ENCODE results near the gene SLC16A5.

Gene SLC16A5

GRCh38 chr17:75094871-75095399 lies 7.2 kb downstream of the SLC16A5 start:
- no peak for TF ChIP-seq POU2F2 (IDR thresholded peaks at IDR 0.05; ENCODE audit: low read depth, low read length)
- TF ChIP-seq POLR2A (IDR thresholded peaks at IDR 0.05; ENCODE audit: low read depth, low read length): no peak
- no peak for TF ChIP-seq PAX5 (IDR thresholded peaks at IDR 0.05; ENCODE audit: insufficient read depth, low read length, severe bottlenecking)
- TF ChIP-seq SPI1 (IDR thresholded peaks at IDR 0.05; ENCODE audit: low read depth, low read length): no peak
- no peak for TF ChIP-seq POLR2AphosphoS5 (IDR thresholded peaks at IDR 0.05; ENCODE audit: low read depth, low read length)
- TF ChIP-seq TAF1 (IDR thresholded peaks at IDR 0.05; ENCODE audit: low read depth, low read length): no peak
- FAIRE-seq: no peak
- DNase-seq (ENCODE audit: insufficient read length, low spot score): no peak

- peak; percentile 31 for FAIRE-seq
- DNase-seq (ENCODE audit: insufficient read length, low spot score): no peak
- no peak for TF ChIP-seq POLR2A (IDR thresholded peaks at IDR 0.05; ENCODE audit: low read depth, low read length)
- TF ChIP-seq SPI1 (IDR thresholded peaks at IDR 0.05; ENCODE audit: low read depth, low read length): no peak
- TF ChIP-seq POLR2AphosphoS5 (IDR thresholded peaks at IDR 0.05; ENCODE audit: low read depth, low read length): no peak
- TF ChIP-seq TAF1 (IDR thresholded peaks at IDR 0.05; ENCODE audit: low read depth, low read length): no peak
- no peak for TF ChIP-seq PAX5 (IDR thresholded peaks at IDR 0.05; ENCODE audit: insufficient read depth, low read length, severe bottlenecking)
- no peak for TF ChIP-seq POU2F2 (IDR thresholded peaks at IDR 0.05; ENCODE audit: low read depth, low read length)
Measured at GRCh38 chr17:75096082-75096625, 8.4 kb downstream of the SLC16A5 start.

GRCh38 chr17:75097865-75098264 lies 10.1 kb downstream of the SLC16A5 start:
- TF ChIP-seq TAF1 (IDR thresholded peaks at IDR 0.05; ENCODE audit: low read depth, low read length) (no peak), POLR2A (IDR thresholded peaks at IDR 0.05; ENCODE audit: low read depth, low read length) (no peak), PAX5 (IDR thresholded peaks at IDR 0.05; ENCODE audit: insufficient read depth, low read length, severe bottlenecking) (no peak), SPI1 (IDR thresholded peaks at IDR 0.05; ENCODE audit: low read depth, low read length) (no peak), POU2F2 (IDR thresholded peaks at IDR 0.05; ENCODE audit: low read depth, low read length) (no peak), POLR2AphosphoS5 (IDR thresholded peaks at IDR 0.05; ENCODE audit: low read depth, low read length) (no peak)
- FAIRE-seq: no peak
- no peak for DNase-seq (ENCODE audit: insufficient read length, low spot score)

- FAIRE-seq (no peak), DNase-seq (ENCODE audit: insufficient read length, low spot score) (no peak)
- no peak for TF ChIP-seq POLR2AphosphoS5 (IDR thresholded peaks at IDR 0.05; ENCODE audit: low read depth, low read length)
- TF ChIP-seq POLR2A (IDR thresholded peaks at IDR 0.05; ENCODE audit: low read depth, low read length): no peak
- no peak for TF ChIP-seq PAX5 (IDR thresholded peaks at IDR 0.05; ENCODE audit: insufficient read depth, low read length, severe bottlenecking)
- no peak for TF ChIP-seq POU2F2 (IDR thresholded peaks at IDR 0.05; ENCODE audit: low read depth, low read length)
- no peak for TF ChIP-seq SPI1 (IDR thresholded peaks at IDR 0.05; ENCODE audit: low read depth, low read length)
- TF ChIP-seq TAF1 (IDR thresholded peaks at IDR 0.05; ENCODE audit: low read depth, low read length): no peak
Measured at GRCh38 chr17:75098861-75099260, 11.1 kb downstream of the SLC16A5 start.

GRCh38 chr17:75099881-75100595 lies 12.3 kb downstream of the SLC16A5 start:
- no peak for FAIRE-seq
- no peak for DNase-seq (ENCODE audit: insufficient read length, low spot score)
- no peak for TF ChIP-seq POLR2AphosphoS5 (IDR thresholded peaks at IDR 0.05; ENCODE audit: low read depth, low read length)
- no peak for TF ChIP-seq PAX5 (IDR thresholded peaks at IDR 0.05; ENCODE audit: insufficient read depth, low read length, severe bottlenecking)
- no peak for TF ChIP-seq SPI1 (IDR thresholded peaks at IDR 0.05; ENCODE audit: low read depth, low read length)
- no peak for TF ChIP-seq POU2F2 (IDR thresholded peaks at IDR 0.05; ENCODE audit: low read depth, low read length)
- no peak for TF ChIP-seq TAF1 (IDR thresholded peaks at IDR 0.05; ENCODE audit: low read depth, low read length)
- TF ChIP-seq POLR2A (IDR thresholded peaks at IDR 0.05; ENCODE audit: low read depth, low read length): no peak

- FAIRE-seq (peak; percentile 66), DNase-seq (ENCODE audit: insufficient read length, low spot score) (no peak)
- no peak for TF ChIP-seq TAF1 (IDR thresholded peaks at IDR 0.05; ENCODE audit: low read depth, low read length)
- no peak for TF ChIP-seq POU2F2 (IDR thresholded peaks at IDR 0.05; ENCODE audit: low read depth, low read length)
- TF ChIP-seq POLR2AphosphoS5 (IDR thresholded peaks at IDR 0.05; ENCODE audit: low read depth, low read length): no peak
- TF ChIP-seq SPI1 (IDR thresholded peaks at IDR 0.05; ENCODE audit: low read depth, low read length): peak; percentile 42; the same call in 1 of the 2 replicates
- no peak for TF ChIP-seq POLR2A (IDR thresholded peaks at IDR 0.05; ENCODE audit: low read depth, low read length)
Measured at GRCh38 chr17:75102385-75102821, 14.6 kb downstream of the SLC16A5 start.

GRCh38 chr17:75103601-75104554 lies 16.1 kb downstream of the SLC16A5 start:
- no peak for TF ChIP-seq PAX5 (IDR thresholded peaks at IDR 0.05; ENCODE audit: insufficient read depth, low read length, severe bottlenecking)
- no peak for TF ChIP-seq POLR2A (IDR thresholded peaks at IDR 0.05; ENCODE audit: low read depth, low read length)
- no peak for TF ChIP-seq SPI1 (IDR thresholded peaks at IDR 0.05; ENCODE audit: low read depth, low read length)
- TF ChIP-seq TAF1 (IDR thresholded peaks at IDR 0.05; ENCODE audit: low read depth, low read length): no peak
- TF ChIP-seq POU2F2 (IDR thresholded peaks at IDR 0.05; ENCODE audit: low read depth, low read length): no peak
- no peak for TF ChIP-seq POLR2AphosphoS5 (IDR thresholded peaks at IDR 0.05; ENCODE audit: low read depth, low read length)
- DNase-seq (ENCODE audit: insufficient read length, low spot score) (no peak), FAIRE-seq (no peak)

GRCh38 chr17:75105126-75106080 lies 17.6 kb downstream of the SLC16A5 start:
- TF ChIP-seq SPI1 (IDR thresholded peaks at IDR 0.05; ENCODE audit: low read depth, low read length) (no peak), TAF1 (IDR thresholded peaks at IDR 0.05; ENCODE audit: low read depth, low read length) (no peak), PAX5 (IDR thresholded peaks at IDR 0.05; ENCODE audit: insufficient read depth, low read length, severe bottlenecking) (no peak), POU2F2 (IDR thresholded peaks at IDR 0.05; ENCODE audit: low read depth, low read length) (no peak), POLR2A (IDR thresholded peaks at IDR 0.05; ENCODE audit: low read depth, low read length) (no peak), POLR2AphosphoS5 (IDR thresholded peaks at IDR 0.05; ENCODE audit: low read depth, low read length) (no peak)
- FAIRE-seq: peak; percentile 87

More at GRCh38 chr17:75105126-75106080, 17.6 kb downstream of the SLC16A5 start:
- peak; percentile 56 for DNase-seq (ENCODE audit: insufficient read length, low spot score)
